IMR-90 (cell line): ENCODE measurements around the gene PDZRN3.

Experiments
- BHLHE40 ChIP-seq: fragments of 150-350 bp; IDR thresholded peaks from 2 replicates; pipeline ENCODE4 v1.6.1; 2016; ENCODE audit warnings: mild to moderate bottlenecking, low read depth, low read length
- CEBPB ChIP-seq: IDR thresholded peaks from 2 replicates; pipeline ENCODE4 v1.6.1; 2012; ENCODE audit warnings: low read depth, low read length, improper control_type of control experiment
- CHD1 ChIP-seq: IDR thresholded peaks from 2 replicates; pipeline ENCODE4 v1.6.1; 2012; ENCODE audit warnings: low read depth, low read length, improper control_type of control experiment
- CTCF ChIP-seq: conservative IDR thresholded peaks from 2 replicates; pipeline ENCODE4 v1.5.1; 2012; ENCODE audit warnings: mild to moderate bottlenecking, low read depth, low read length, improper control_type of control experiment
- FOS ChIP-seq: fragments of 150-350 bp; IDR thresholded peaks from 2 replicates; pipeline ENCODE4 v1.6.1; 2016; ENCODE audit warnings: low read depth, low read length
- MAZ ChIP-seq: IDR thresholded peaks from 2 replicates; pipeline ENCODE4 v1.6.1; 2012; ENCODE audit warnings: low read depth, mild to moderate bottlenecking, low read length, improper control_type of control experiment, moderate library complexity, borderline replicate concordance
- MXI1 ChIP-seq: IDR thresholded peaks from 2 replicates; pipeline ENCODE4 v1.6.1; 2012; ENCODE audit warnings: low read depth, mild to moderate bottlenecking, low read length, moderate library complexity, borderline replicate concordance
- NFE2L2 ChIP-seq: fragments of 150-350 bp; IDR thresholded peaks from 2 replicates; pipeline ENCODE4 v1.6.1; 2016; ENCODE audit warnings: low read depth, mild to moderate bottlenecking, low read length
- POLR2A ChIP-seq: IDR thresholded peaks from 2 replicates; pipeline ENCODE4 v1.6.1; 2012; ENCODE audit warnings: mild to moderate bottlenecking, low read depth, low read length
- RAD21 ChIP-seq: IDR thresholded peaks from 2 replicates; pipeline ENCODE4 v1.6.1; 2012; ENCODE audit warnings: low read length, improper control_type of control experiment
- RCOR1 ChIP-seq: IDR thresholded peaks from 2 replicates; pipeline ENCODE4 v1.6.1; 2012; ENCODE audit warnings: mild to moderate bottlenecking, low read length, improper control_type of control experiment; ENCODE audit not compliant: insufficient replicate concordance
- SMC3 ChIP-seq: fragments of 150-350 bp; IDR thresholded peaks from 2 replicates; pipeline ENCODE4 v1.6.1; 2016; ENCODE audit warnings: low read depth, mild to moderate bottlenecking, antibody characterized with exemption, low read length, moderate library complexity
- USF2 ChIP-seq: fragments of 150-350 bp; IDR thresholded peaks from 2 replicates; pipeline ENCODE4 v1.6.1; 2017; ENCODE audit warnings: mild to moderate bottlenecking, antibody characterized with exemption, low read length, low read depth

- TF ChIP-seq POLR2A (no peak), CEBPB (no peak), USF2 (no peak), CTCF (no peak), FOS (no peak), SMC3 (no peak), RAD21 (no peak), RCOR1 (no peak), NFE2L2 (no peak), CHD1 (no peak), BHLHE40 (no peak), MAZ (no peak), MXI1 (no peak)
Measured at GRCh38 chr3:73548436-73548835, 76.3 kb downstream of the PDZRN3 start.
